ENCODE results near the gene MAGI2. TPM values are rescaled to one million over a fixed set of nuclear protein-coding genes. Genes with fewer than 3 reads are reported as not detected.

The MAGI2 gene
- total RNA-seq, 1 experiment from 2014 or later, result 0.22 TPM

GRCh38 chr7:79124331-79124730 is 329.1 kb downstream of the MAGI2 start:
- Histone ChIP-seq H3K4me1 (ENCODE audit: control insufficient read depth in 1 of 2, insufficient read depth in 2 of 2, low read length in 2 of 2) (no peaks in the 10 kb centered on the region), H3K79me2 (ENCODE audit: insufficient read depth, low read length) (no peaks in the 10 kb centered on the region), H3K9me2 (ENCODE audit: insufficient read depth) (no peaks in the 10 kb centered on the region), H3K27me3 (ENCODE audit: insufficient read depth, low read length) (no peaks in the 10 kb centered on the region), H2AFZ (ENCODE audit: low read depth, low read length, poor library complexity, severe bottlenecking) (no peak overlapping the region), H3K27ac (ENCODE audit: low read depth, low read length) (no peak overlapping the region), H3K4me2 (ENCODE audit: low read length) (no peak overlapping the region), H3K9ac (ENCODE audit: low read length) (no peak overlapping the region), H4K20me1 (ENCODE audit: insufficient read depth) (no peaks in the 10 kb centered on the region), H3K36me3 (ENCODE audit: control insufficient read depth in 1 of 2, insufficient read depth in 2 of 2, low read length in 2 of 2) (no peaks in the 10 kb centered on the region), H3K4me3 (replicated peaks in 1 of 2; ENCODE audit: low read depth in 1 of 2, low read length in 2 of 2) (no peak overlapping the region), H3K9me3 (ENCODE audit: control insufficient read depth in 1 of 2, insufficient read depth in 1 of 2, low read depth in 1 of 2, low read length in 2 of 2) (no peaks in the 10 kb centered on the region)
- no TSS peak for BruUV-seq (replicated peaks)
- DNase-seq (ENCODE audit: low read depth, low spot score), result no peak
- ChIA-PET CTCF (no interaction called here), POLR2A (no interaction called here), RAD21 (ENCODE audit: low non-redundant PET in 1 of 2, low total read pairs in 2 of 2, uncharacterized antibody in 2 of 2, unreplicated experiment in 2 of 2) (no interaction called here)
- ATAC-seq, result no peak
- intact Hi-C loops (cut with micrococcal nuclease), result no loop called here
- TF ChIP-seq EZH2 (IDR thresholded peaks at IDR 0.05), result no peak
- TF ChIP-seq CTCF (IDR thresholded peaks at IDR 0.05 in 2 of 3, conservative IDR thresholded peaks at IDR 0.05 in 1 of 3; ENCODE audit: borderline replicate concordance in 1 of 3, insufficient read depth in 1 of 3, low read depth in 2 of 3, low read length in 2 of 3), result no peak
- TF ChIP-seq TCF7L2 (IDR thresholded peaks at IDR 0.05; ENCODE audit: borderline replicate concordance, extremely low read depth, insufficient read depth, insufficient read length), result no peak
- TF ChIP-seq EGR1 (IDR thresholded peaks at IDR 0.05; ENCODE audit: low read depth), result no peak
- no peak for TF ChIP-seq REST (IDR thresholded peaks at IDR 0.05; ENCODE audit: low read depth)
- TF ChIP-seq SRF (IDR thresholded peaks at IDR 0.05; ENCODE audit: low read depth), result no peak
- TF ChIP-seq SP1 (IDR thresholded peaks at IDR 0.05; ENCODE audit: low read depth), result no peak
- no peak for TF ChIP-seq CEBPB (IDR thresholded peaks at IDR 0.05; ENCODE audit: low read depth)
- no peak for TF ChIP-seq MAX (IDR thresholded peaks at IDR 0.05)
- no peak for TF ChIP-seq CBX3 (IDR thresholded peaks at IDR 0.05; ENCODE audit: low read depth)
- no peak for TF ChIP-seq POLR2AphosphoS5 (IDR thresholded peaks at IDR 0.05; ENCODE audit: low read depth, low read length)
- no peak for TF ChIP-seq ATF3 (IDR thresholded peaks at IDR 0.05)
- TF ChIP-seq SIN3A (IDR thresholded peaks at IDR 0.05; ENCODE audit: low read depth), result no peak
- TF ChIP-seq EZH2phosphoT487 (IDR thresholded peaks at IDR 0.05; ENCODE audit: borderline replicate concordance), result no peak
- no peak for TF ChIP-seq ZNF274 (IDR thresholded peaks at IDR 0.05; ENCODE audit: low read depth, low read length)
